GM23338 (cell line): Measurements from ENCODE around the gene XRN1.

Experiments
- CTCF ChIP-seq, 2 experiments: fragments of 200-600 bp in 1 of 2; sonication (generic) in 1 of 2; conservative IDR thresholded peaks; 2 replicates each; pipeline versions ENCODE4 v1.5.1 to v1.6.1; 2016 to 2017; ENCODE audit warnings: antibody characterized with exemption in 2 of 2, low read depth in 2 of 2, mild to moderate bottlenecking in 2 of 2, moderate library complexity in 1 of 2
- EZH2 ChIP-seq: fragments of 200-600 bp; sonication (generic); IDR thresholded peaks from one replicate; pipeline ENCODE4 v1.8.0; 2017; ENCODE audit warnings: antibody characterized with exemption, mild to moderate bottlenecking, low read depth; ENCODE audit not compliant: unreplicated experiment
- EZH2phosphoT487 ChIP-seq: fragments of 200-600 bp; sonication (generic); IDR thresholded peaks from one replicate; pipeline ENCODE4 v1.8.1; 2018; ENCODE audit warnings: antibody characterized with exemption; ENCODE audit not compliant: unreplicated experiment
- POLR2AphosphoS5 ChIP-seq: IDR thresholded peaks from 2 replicates; pipeline ENCODE4 v1.6.1; 2016; ENCODE audit warnings: antibody characterized with exemption, low read depth

- TF ChIP-seq EZH2: no peak
- TF ChIP-seq CTCF (conservative IDR thresholded peaks at IDR 0.05; ENCODE audit: low read depth in 2 of 2): no peak
- TF ChIP-seq EZH2phosphoT487: no peak
- no peak for TF ChIP-seq POLR2AphosphoS5
Observed at GRCh38 chr3:142450881-142451280, 3.0 kb upstream of the XRN1 start.
